ENCODE data around the gene FOXJ1.

DNA sequence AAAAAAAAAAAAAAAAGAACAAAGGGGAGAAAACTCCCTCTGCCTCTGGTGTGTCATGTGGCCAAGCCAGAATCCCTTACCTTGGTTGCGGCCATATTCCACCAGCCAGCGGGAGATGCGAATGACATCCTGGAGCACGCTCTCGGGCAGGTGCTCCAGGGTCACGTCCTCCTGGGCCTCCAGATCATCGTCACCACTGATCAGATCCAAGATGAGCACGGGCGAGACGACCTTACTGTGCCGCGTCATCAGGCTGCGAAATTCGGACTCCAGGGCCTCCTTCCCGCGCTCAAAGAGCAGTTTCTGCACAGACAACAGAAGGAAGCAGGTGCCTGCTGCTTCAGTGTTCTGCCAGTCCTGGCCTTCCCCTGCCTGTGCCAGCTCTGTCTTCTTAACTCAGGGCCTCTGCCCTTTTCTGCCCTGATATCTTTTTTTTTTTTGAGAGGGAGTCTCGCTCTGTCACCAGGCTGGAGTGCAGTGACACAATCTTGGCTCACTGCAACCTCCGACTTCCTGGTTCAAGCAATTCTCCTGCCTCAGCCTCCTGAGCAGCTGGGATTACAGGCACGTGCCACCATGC is 43.2 kb downstream of the FOXJ1 start:
- no peak for TF ChIP-seq EZH2 (IDR thresholded peaks at IDR 0.05; ENCODE audit: insufficient read depth, poor library complexity, severe bottlenecking)
- TF ChIP-seq EZH2phosphoT487 (IDR thresholded peaks at IDR 0.05; ENCODE audit: insufficient read depth, low read depth), result no peak

Data from GM23248 (cell line).